ENCODE results near the gene YY1.

Gene YY1

GRCh38 chr14:100239840-100240667, 1.1 kb downstream of the YY1 start:
- Histone ChIP-seq H3K27ac (peak overlapping the region; percentile 99), H3K27me3 (no peaks in the 10 kb centered on the region), H3K36me3 (peaks cover 27% of the 10 kb centered on the region; the same call in 1 of the 2 replicates), H3K9me3 (no peaks in the 10 kb centered on the region), H3K4me2 (peak overlapping the region; percentile 89), H3K4me1 (peaks cover 60% of the 10 kb centered on the region), H3K9ac (peak overlapping the region; percentile 99), H4K20me1 (peaks cover 87% of the 10 kb centered on the region), H3K4me3 (peak overlapping the region; percentile 97)
- no peak for TF ChIP-seq Cebpa-rat (IDR thresholded peaks at IDR 0.05)

- Histone ChIP-seq H4K20me1 (peaks cover 87% of the 10 kb centered on the region), H3K4me2 (peak overlapping the region; percentile 89), H3K27me3 (no peaks in the 10 kb centered on the region), H3K4me3 (peak overlapping the region; percentile 97), H3K9me3 (no peaks in the 10 kb centered on the region), H3K9ac (peak overlapping the region; percentile 99), H3K27ac (peak overlapping the region; percentile 99), H3K36me3 (peaks cover 21% of the 10 kb centered on the region; the same call in 1 of the 2 replicates), H3K4me1 (peaks cover 60% of the 10 kb centered on the region)
- no peak for TF ChIP-seq Cebpa-rat (IDR thresholded peaks at IDR 0.05)
Measured at GRCh38 chr14:100240668-100241032, 1.7 kb downstream of the YY1 start.

GRCh38 chr14:100241279-100241678, 2.3 kb downstream of the YY1 start:
- Histone ChIP-seq H3K4me3 (peak overlapping the region; percentile 97), H4K20me1 (peaks cover 87% of the 10 kb centered on the region), H3K4me2 (peak overlapping the region; percentile 89), H3K4me1 (peaks cover 60% of the 10 kb centered on the region), H3K9me3 (no peaks in the 10 kb centered on the region), H3K36me3 (peaks cover 24% of the 10 kb centered on the region; the same call in 1 of the 2 replicates), H3K9ac (peak overlapping the region; percentile 99), H3K27me3 (no peaks in the 10 kb centered on the region), H3K27ac (no peak overlapping the region)
- no peak for TF ChIP-seq Cebpa-rat (IDR thresholded peaks at IDR 0.05)

- H3K36me3 ChIP-seq, result peaks cover 25% of the 10 kb centered on the region; the same call in 1 of the 2 replicates
- H3K27me3 ChIP-seq, result no peaks in the 10 kb centered on the region
- H3K4me3 ChIP-seq, result no peak overlapping the region
- no peak for TF ChIP-seq Cebpa-rat (IDR thresholded peaks at IDR 0.05)
- H3K27ac ChIP-seq, result 0 out of 2 replicates have a peak overlapping the region, but pooled peaks have one; percentile 9
- no peaks in the 10 kb centered on the region for H3K9me3 ChIP-seq
- peak overlapping the region; percentile 89 for H3K4me2 ChIP-seq
- H4K20me1 ChIP-seq, result peaks cover 87% of the 10 kb centered on the region
- H3K4me1 ChIP-seq, result peaks cover 64% of the 10 kb centered on the region
- peak overlapping the region; percentile 29; the same call in 1 of the 2 replicates for H3K9ac ChIP-seq
Measured at GRCh38 chr14:100243020-100243419, 4.1 kb downstream of the YY1 start.

GRCh38 chr14:100246809-100247428, 8.0 kb downstream of the YY1 start:
- Histone ChIP-seq H3K4me1 (peaks cover 65% of the 10 kb centered on the region), H3K36me3 (peaks cover 46% of the 10 kb centered on the region), H3K27ac (no peak overlapping the region), H3K27me3 (no peaks in the 10 kb centered on the region), H3K4me3 (no peak overlapping the region), H3K9me3 (no peaks in the 10 kb centered on the region), H3K4me2 (peak overlapping the region; percentile 44), H3K9ac (no peak overlapping the region), H4K20me1 (peaks cover 100% of the 10 kb centered on the region)
- no peak for TF ChIP-seq Cebpa-rat (IDR thresholded peaks at IDR 0.05)

- H3K27me3 ChIP-seq, result no peaks in the 10 kb centered on the region
- H3K4me2 ChIP-seq, result no peak overlapping the region
- peaks cover 62% of the 10 kb centered on the region for H3K36me3 ChIP-seq
- H3K27ac ChIP-seq, result no peak overlapping the region
- no peak overlapping the region for H3K9ac ChIP-seq
- no peaks in the 10 kb centered on the region; the same call in 1 of the 2 replicates for H3K9me3 ChIP-seq
- no peak overlapping the region for H3K4me3 ChIP-seq
- peaks cover 27% of the 10 kb centered on the region for H3K4me1 ChIP-seq
- TF ChIP-seq Cebpa-rat (IDR thresholded peaks at IDR 0.05), result no peak
- H4K20me1 ChIP-seq, result peaks cover 100% of the 10 kb centered on the region
Measured at GRCh38 chr14:100250732-100251465, 12.0 kb downstream of the YY1 start.

GRCh38 chr14:100252684-100253083, 13.7 kb downstream of the YY1 start:
- Histone ChIP-seq H3K9ac (no peak overlapping the region), H3K4me3 (no peak overlapping the region), H4K20me1 (peaks cover 100% of the 10 kb centered on the region), H3K27ac (no peak overlapping the region), H3K4me2 (no peak overlapping the region), H3K36me3 (peaks cover 65% of the 10 kb centered on the region), H3K4me1 (peaks cover 13% of the 10 kb centered on the region; the same call in 1 of the 2 replicates), H3K27me3 (no peaks in the 10 kb centered on the region), H3K9me3 (no peaks in the 10 kb centered on the region; the same call in 1 of the 2 replicates)
- TF ChIP-seq Cebpa-rat (IDR thresholded peaks at IDR 0.05), result no peak

- no peak for TF ChIP-seq Cebpa-rat (IDR thresholded peaks at IDR 0.05)
- Histone ChIP-seq H3K27me3 (no peaks in the 10 kb centered on the region), H3K9me3 (no peaks in the 10 kb centered on the region; the same call in 1 of the 2 replicates), H3K4me1 (peaks cover 34% of the 10 kb centered on the region), H3K4me3 (no peak overlapping the region), H3K9ac (no peak overlapping the region), H3K4me2 (no peak overlapping the region), H4K20me1 (peaks cover 100% of the 10 kb centered on the region), H3K27ac (no peak overlapping the region), H3K36me3 (peaks cover 48% of the 10 kb centered on the region)
Measured at GRCh38 chr14:100256339-100256895, 17.5 kb downstream of the YY1 start.

GRCh38 chr14:100261621-100262020, 22.7 kb downstream of the YY1 start:
- Histone ChIP-seq H3K4me3 (no peak overlapping the region), H3K9ac (no peak overlapping the region), H3K36me3 (peaks cover 51% of the 10 kb centered on the region), H3K27me3 (no peaks in the 10 kb centered on the region), H3K4me2 (peak overlapping the region; percentile 62), H3K4me1 (peaks cover 64% of the 10 kb centered on the region), H3K9me3 (no peaks in the 10 kb centered on the region), H4K20me1 (peaks cover 100% of the 10 kb centered on the region), H3K27ac (0 out of 2 replicates have a peak overlapping the region, but pooled peaks have one; percentile 38)
- TF ChIP-seq Cebpa-rat (IDR thresholded peaks at IDR 0.05), result no peak

All from BLaER1 (cell line).